GM20000 (cell line): ENCODE results near the gene ATG2B.

Experiments
- DNase-seq: peaks from one replicate; pipeline ENCODE4 v3.0.0; 2012; ENCODE audit warnings: low spot score
- TF ChIP-seq, protein P1 (sequence below): IDR thresholded peaks from 2 replicates; pipeline ENCODE4 v1.5.1; 2012; ENCODE audit warnings: mild to moderate bottlenecking, control low read depth; ENCODE audit errors: extremely low read depth, missing control alignments

ATG2B gene

DNA sequence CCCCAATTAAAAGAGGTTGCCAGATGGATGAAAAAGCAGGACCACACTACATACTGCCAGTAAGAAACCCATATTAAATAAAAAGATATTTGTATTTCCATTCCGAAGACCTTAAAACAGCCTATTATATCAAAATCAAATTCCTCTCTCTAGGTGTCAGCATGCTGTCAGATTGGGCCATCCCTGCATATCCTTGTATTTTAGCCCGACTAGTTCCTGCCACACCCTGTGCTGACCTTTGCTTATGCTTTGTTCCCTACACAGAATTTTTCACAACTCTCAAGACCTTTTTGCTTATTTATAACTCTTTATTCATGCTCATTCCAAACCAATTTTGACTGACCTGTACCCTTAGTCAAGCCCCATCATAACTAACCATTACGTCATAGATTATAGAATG is 13.0 kb upstream of the ATG2B start:
- no peak for DNase-seq
- TF ChIP-seq, protein P1, sequence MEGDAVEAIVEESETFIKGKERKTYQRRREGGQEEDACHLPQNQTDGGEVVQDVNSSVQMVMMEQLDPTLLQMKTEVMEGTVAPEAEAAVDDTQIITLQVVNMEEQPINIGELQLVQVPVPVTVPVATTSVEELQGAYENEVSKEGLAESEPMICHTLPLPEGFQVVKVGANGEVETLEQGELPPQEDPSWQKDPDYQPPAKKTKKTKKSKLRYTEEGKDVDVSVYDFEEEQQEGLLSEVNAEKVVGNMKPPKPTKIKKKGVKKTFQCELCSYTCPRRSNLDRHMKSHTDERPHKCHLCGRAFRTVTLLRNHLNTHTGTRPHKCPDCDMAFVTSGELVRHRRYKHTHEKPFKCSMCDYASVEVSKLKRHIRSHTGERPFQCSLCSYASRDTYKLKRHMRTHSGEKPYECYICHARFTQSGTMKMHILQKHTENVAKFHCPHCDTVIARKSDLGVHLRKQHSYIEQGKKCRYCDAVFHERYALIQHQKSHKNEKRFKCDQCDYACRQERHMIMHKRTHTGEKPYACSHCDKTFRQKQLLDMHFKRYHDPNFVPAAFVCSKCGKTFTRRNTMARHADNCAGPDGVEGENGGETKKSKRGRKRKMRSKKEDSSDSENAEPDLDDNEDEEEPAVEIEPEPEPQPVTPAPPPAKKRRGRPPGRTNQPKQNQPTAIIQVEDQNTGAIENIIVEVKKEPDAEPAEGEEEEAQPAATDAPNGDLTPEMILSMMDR: no peak

DNA sequence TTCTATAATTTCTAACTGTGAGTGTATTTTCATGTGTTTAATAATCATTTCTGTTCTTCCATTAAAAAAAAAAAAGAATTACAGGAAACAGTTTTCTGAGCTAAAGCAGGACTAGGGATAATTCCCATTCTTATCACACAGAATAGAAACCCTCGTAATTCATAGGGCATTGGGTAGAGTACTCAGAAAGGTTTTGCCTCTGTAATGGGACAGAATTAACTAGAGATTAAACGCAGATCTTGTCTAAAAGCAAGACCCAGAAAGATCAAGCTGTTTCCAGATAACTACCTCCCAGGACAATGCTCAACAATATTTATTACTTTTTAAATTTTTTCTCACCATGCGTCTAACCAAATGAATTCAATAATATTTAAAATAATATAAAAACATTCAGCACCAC is 10.4 kb upstream of the ATG2B start:
- TF ChIP-seq, protein P1: no peak
- no peak for DNase-seq

DNA sequence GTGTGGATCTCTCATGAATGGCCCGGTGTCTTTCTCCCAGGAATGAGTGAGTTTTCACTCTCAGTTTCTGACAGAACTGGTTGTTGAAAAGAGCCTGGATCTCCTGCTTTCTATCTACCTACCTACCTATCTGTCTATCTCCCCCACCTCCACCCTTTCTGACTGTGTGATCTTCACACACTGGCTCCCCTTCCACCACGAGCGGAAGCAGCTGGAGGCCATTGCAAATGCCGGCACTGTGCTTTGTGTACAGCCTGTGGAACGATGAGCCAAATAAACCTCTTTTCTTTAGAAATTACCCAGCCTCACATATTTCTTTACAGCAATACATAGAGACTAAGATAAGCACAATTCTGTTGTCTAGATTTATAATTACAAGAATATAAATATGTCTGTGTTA is 7.4 kb upstream of the ATG2B start:
- TF ChIP-seq, protein P1: no peak
- DNase-seq: no peak

DNA sequence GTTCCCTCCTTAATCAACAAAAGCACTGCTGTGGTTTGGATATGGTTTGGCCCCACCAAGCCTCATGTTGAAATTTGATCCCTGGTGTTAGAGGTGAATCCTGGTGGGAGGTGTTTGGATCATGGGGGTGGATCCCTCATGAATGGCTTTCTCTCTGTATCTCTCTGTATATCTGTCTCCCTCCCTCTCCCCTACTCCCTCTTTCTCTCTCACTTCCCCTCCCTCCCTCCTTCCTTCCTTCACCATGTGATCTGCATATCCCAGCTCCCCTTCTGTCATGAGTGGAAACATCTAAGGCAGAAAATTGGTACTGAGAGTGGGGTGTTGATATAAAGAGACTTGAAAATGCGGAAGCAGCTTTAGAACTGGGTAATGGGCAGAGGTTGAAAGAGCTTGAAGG is 5.4 kb upstream of the ATG2B start:
- DNase-seq: no peak
- TF ChIP-seq, protein P1: no peak

DNA sequence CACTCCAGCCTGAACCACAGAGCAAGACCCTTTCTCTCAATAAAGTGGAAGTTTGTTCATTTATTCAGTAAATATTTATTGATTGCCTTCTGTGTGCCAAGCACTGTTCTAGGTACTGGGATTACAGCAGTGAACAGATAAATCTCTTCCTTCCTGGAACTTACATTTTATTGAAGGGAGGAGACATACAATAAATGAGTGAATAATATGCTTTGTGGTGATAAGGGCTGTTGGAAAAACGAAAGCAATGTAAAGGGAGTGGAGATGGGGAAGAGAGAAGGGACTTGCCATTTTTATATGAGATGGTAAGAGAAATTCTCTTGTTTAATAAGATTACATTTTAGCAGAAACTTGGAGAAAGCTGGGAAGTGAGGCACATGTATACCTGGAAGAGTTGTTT is 1.8 kb upstream of the ATG2B start:
- TF ChIP-seq, protein P1: no peak
- DNase-seq: no peak

DNA sequence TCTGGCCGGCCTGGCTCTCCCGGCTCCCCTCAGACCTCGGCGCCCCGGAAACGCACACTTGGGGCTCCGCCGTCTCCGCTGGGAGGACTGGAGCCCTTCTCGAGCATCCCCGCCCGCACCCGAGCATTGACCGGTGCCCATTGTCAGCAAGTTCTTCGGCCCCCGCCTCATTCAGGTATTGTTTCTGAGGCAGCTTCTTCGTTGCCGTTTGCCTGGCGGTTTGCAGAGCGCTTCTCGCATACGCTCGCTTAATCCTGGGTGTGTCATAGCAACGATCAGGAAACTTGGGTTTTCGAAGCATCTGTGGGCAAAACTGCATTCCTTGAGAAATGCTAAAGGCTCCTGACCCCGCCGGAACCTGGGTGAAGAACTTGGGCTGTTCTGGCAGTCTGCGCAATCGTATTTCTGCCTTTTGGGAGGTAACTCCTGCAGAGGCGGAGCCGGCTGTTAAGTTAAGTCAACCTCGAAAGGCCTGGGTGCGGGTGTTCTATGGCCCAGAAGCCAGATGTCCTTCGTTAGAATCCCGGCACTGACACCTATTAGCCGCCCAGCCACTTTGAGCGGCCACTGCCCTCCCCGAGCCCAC is 703 bp upstream of the ATG2B start:
- TF ChIP-seq, protein P1: no peak
- peak; percentile 38 for DNase-seq

DNA sequence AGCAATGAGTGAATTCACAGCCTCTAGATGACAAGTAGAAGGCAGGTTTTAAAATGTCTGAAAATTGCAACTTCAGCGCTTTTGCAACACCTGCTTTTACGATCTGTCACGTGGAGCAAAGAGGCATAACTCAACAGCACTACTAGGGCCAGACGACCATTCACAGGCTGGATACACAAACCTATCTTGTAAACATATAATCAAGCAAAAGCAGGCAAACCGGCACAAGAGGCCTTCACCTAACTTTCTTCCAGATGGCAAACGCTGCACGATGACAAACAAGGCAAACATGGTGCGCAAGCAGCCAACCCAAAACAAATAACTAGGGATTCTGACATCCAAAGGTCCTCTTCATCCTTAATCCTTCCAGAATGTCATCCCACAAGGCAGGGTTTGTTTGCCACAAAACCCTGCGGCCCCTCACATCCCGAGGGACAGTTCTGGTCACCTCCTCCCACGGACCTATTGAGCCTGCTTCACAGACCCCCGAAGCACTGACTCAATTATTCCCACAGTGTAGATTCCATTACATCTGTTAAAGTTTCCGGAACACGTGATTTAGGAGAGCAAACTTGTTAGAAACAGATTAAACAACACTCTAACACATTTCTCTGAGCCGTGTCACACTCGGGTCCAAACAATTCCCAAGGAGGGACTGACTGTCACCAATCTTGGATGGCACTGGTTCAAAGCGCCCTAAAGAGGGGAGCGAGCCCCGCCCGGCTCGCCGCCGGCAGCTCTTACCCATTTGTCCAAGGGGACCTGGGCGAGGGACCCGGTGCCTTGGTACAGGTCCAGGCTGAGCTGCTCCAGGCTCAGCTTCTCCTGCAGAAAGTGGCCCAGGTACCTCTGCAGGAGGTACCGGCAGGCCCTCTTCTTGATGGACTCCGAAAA is 823 bp downstream of the ATG2B start:
- TF ChIP-seq, protein P1: no peak
- peak; percentile 66 for DNase-seq
